Measurements from ENCODE around the gene EPHA3. TPM values are rescaled to one million over a fixed set of nuclear protein-coding genes. Genes with fewer than 3 reads are reported as not detected.

The EPHA3 gene
- total and polyA plus RNA-seq, 2 donors from 2014 or later, result 0.19 to 6.5 TPM

DNA sequence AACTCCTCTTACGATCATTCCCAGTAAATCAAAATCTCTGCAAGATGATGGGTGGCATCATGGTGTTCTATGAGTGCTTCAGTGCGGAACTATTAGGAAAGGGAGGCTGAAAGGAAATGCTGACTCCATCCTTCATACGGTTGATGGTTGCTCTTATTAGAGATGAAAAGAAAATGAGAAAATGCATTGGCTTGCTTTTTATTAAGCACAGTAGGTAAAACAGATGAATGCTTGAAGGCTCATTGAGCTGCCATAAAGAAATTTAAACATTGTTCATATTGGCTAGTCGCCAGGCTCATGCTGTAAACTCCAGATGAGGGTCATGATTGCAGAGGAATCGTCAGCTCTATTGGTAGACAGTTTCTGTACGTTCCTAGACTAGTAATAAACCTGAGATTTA lies 115.8 kb downstream of the EPHA3 start:
- Histone ChIP-seq H3K9ac (ENCODE audit: low read length in 3 of 3) (no peak overlapping the region), H3K36me3 (ENCODE audit: control insufficient read depth in 2 of 3, insufficient read depth in 3 of 3, low read length in 3 of 3) (no peaks in the 10 kb centered on the region), H3K27ac (ENCODE audit: low read depth in 2 of 2, low read length in 2 of 2) (no peak overlapping the region), H3K4me1 (ENCODE audit: control insufficient read depth in 2 of 3, insufficient read depth in 2 of 3, low read depth in 1 of 3, low read length in 3 of 3) (no peaks in the 10 kb centered on the region), H3K27me3 (ENCODE audit: control insufficient read depth, insufficient read depth, low read length) (no peaks in the 10 kb centered on the region), H3K4me3 (ENCODE audit: low read length in 3 of 3) (no peak overlapping the region), H3K9me3 (ENCODE audit: control insufficient read depth in 2 of 3, insufficient read depth in 1 of 3, low read length in 3 of 3) (no peaks in the 10 kb centered on the region)
- DNase-seq (peak in 2 of 5 donors; percentile 13 to 16), FAIRE-seq (no peak)
- TF ChIP-seq, protein P1, sequence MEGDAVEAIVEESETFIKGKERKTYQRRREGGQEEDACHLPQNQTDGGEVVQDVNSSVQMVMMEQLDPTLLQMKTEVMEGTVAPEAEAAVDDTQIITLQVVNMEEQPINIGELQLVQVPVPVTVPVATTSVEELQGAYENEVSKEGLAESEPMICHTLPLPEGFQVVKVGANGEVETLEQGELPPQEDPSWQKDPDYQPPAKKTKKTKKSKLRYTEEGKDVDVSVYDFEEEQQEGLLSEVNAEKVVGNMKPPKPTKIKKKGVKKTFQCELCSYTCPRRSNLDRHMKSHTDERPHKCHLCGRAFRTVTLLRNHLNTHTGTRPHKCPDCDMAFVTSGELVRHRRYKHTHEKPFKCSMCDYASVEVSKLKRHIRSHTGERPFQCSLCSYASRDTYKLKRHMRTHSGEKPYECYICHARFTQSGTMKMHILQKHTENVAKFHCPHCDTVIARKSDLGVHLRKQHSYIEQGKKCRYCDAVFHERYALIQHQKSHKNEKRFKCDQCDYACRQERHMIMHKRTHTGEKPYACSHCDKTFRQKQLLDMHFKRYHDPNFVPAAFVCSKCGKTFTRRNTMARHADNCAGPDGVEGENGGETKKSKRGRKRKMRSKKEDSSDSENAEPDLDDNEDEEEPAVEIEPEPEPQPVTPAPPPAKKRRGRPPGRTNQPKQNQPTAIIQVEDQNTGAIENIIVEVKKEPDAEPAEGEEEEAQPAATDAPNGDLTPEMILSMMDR (IDR thresholded peaks at IDR 0.05; ENCODE audit: borderline replicate concordance, extremely low read depth, insufficient read depth), result no peak
- intact Hi-C loops (cut with DNase I), result no loop called here

DNA sequence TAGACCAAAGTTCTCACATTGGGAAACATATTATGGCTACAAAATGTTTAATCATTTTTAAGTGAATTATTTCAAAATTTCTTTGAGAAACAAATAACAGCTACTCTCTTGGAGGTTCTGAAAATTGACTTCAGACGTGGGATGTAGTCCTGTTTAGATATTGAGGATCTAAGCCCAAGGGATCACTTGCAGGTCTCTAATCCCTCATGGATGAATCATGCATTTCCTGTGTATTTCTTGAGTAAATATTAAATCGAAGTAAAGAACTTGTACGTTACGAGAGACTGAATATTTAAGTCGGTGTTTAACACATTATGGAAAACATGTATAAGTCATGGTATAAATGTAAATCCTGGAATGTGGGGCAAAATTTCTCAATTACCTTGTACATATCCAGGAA lies 119.8 kb downstream of the EPHA3 start:
- H3K27me3 ChIP-seq (ENCODE audit: control insufficient read depth, insufficient read depth, low read length), result no peaks in the 10 kb centered on the region
- no peaks in the 10 kb centered on the region for H3K4me1 ChIP-seq (ENCODE audit: control insufficient read depth in 2 of 3, insufficient read depth in 2 of 3, low read depth in 1 of 3, low read length in 3 of 3)
- DNase-seq (no peak), FAIRE-seq (no peak)
- H3K27ac ChIP-seq (ENCODE audit: low read depth in 2 of 2, low read length in 2 of 2), result no peak overlapping the region
- TF ChIP-seq, protein P1 (IDR thresholded peaks at IDR 0.05; ENCODE audit: borderline replicate concordance, extremely low read depth, insufficient read depth), result no peak
- intact Hi-C loops (cut with DNase I), result no loop called here
- H3K36me3 ChIP-seq (ENCODE audit: control insufficient read depth in 2 of 3, insufficient read depth in 3 of 3, low read length in 3 of 3), result no peaks in the 10 kb centered on the region
- no peak overlapping the region for H3K4me3 ChIP-seq (ENCODE audit: low read length in 3 of 3)
- no peak overlapping the region for H3K9ac ChIP-seq (ENCODE audit: low read length in 3 of 3)
- no peaks in the 10 kb centered on the region for H3K9me3 ChIP-seq (ENCODE audit: control insufficient read depth in 2 of 3, insufficient read depth in 1 of 3, low read length in 3 of 3)

DNA sequence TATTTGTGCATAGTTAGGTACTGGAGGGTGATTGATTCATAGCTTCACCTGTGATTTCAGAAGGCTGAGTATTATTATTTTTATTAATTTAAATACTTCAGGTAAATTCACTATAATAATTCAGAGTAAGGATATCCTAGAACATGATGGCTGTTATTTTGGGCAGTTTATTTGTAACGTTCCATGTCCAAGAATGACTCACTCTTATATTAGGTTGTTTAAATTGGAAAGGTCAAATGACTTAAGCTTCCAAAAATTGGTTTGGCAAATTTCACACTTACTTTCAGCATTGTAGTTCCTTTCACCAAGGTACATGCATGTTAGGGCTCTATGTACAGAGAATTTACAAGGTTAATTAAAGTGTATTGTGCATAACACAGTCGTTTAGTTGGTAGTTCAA lies 120.2 kb downstream of the EPHA3 start:
- no peaks in the 10 kb centered on the region for H3K27me3 ChIP-seq (ENCODE audit: control insufficient read depth, insufficient read depth, low read length)
- intact Hi-C loops (cut with DNase I), result no loop called here
- no peak for DNase-seq
- no peaks in the 10 kb centered on the region for H3K4me1 ChIP-seq (ENCODE audit: control insufficient read depth in 2 of 3, insufficient read depth in 2 of 3, low read depth in 1 of 3, low read length in 3 of 3)
- no peak overlapping the region for H3K9ac ChIP-seq (ENCODE audit: low read length in 3 of 3)
- TF ChIP-seq, protein P1 (IDR thresholded peaks at IDR 0.05; ENCODE audit: borderline replicate concordance, extremely low read depth, insufficient read depth), result no peak
- H3K4me3 ChIP-seq (ENCODE audit: low read length in 3 of 3), result no peak overlapping the region
- H3K27ac ChIP-seq (ENCODE audit: low read depth in 2 of 2, low read length in 2 of 2), result no peak overlapping the region
- H3K36me3 ChIP-seq (ENCODE audit: control insufficient read depth in 2 of 3, insufficient read depth in 3 of 3, low read length in 3 of 3), result no peaks in the 10 kb centered on the region
- FAIRE-seq, result no peak
- no peaks in the 10 kb centered on the region for H3K9me3 ChIP-seq (ENCODE audit: control insufficient read depth in 2 of 3, insufficient read depth in 1 of 3, low read length in 3 of 3)

DNA sequence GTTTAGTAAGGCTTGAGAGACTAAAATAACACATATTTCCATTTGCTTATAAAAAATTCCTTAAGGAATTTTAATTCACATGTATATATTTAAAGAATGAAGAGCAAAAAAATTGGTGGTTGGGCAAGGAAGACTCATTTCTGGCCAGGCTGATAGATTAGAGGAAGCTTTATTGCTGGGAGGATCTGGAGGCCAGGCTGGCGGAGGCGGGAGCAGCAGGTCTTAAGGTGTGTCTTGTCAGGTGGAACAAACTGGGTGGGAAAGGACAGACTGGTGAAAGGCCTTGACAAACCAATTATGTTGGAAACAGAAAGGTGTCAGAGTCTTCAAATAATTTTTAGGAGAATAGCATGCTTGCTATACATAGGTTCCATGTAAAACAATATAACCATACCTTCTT lies 124.7 kb downstream of the EPHA3 start:
- DNase-seq, result no peak
- no peaks in the 10 kb centered on the region for H3K36me3 ChIP-seq (ENCODE audit: control insufficient read depth in 2 of 3, insufficient read depth in 3 of 3, low read length in 3 of 3)
- no peaks in the 10 kb centered on the region for H3K9me3 ChIP-seq (ENCODE audit: control insufficient read depth in 2 of 3, insufficient read depth in 1 of 3, low read length in 3 of 3)
- H3K9ac ChIP-seq (ENCODE audit: low read length in 3 of 3), result no peak overlapping the region
- no peak overlapping the region for H3K4me3 ChIP-seq (ENCODE audit: low read length in 3 of 3)
- no peaks in the 10 kb centered on the region for H3K27me3 ChIP-seq (ENCODE audit: control insufficient read depth, insufficient read depth, low read length)
- no peak overlapping the region for H3K27ac ChIP-seq (ENCODE audit: low read depth in 2 of 2, low read length in 2 of 2)
- intact Hi-C loops (cut with DNase I), result no loop called here
- TF ChIP-seq, protein P1 (IDR thresholded peaks at IDR 0.05; ENCODE audit: borderline replicate concordance, extremely low read depth, insufficient read depth), result no peak
- H3K4me1 ChIP-seq (ENCODE audit: control insufficient read depth in 2 of 3, insufficient read depth in 2 of 3, low read depth in 1 of 3, low read length in 3 of 3), result no peaks in the 10 kb centered on the region
- FAIRE-seq, result no peak

All from kidney (tissue), 14 donors.